ENCODE data around the gene PLAAT2. TPM values are rescaled to one million over a fixed set of nuclear protein-coding genes. Genes with fewer than 3 reads are reported as not detected.

The PLAAT2 gene
- total and polyA plus RNA-seq, 10 of the 15 experiments (the other 5 are each of a cell fraction or from before 2014, with no cell fraction given), result 4.6 to 25.9 (median 8.6) TPM

- FAIRE-seq (no peak), DNase-seq (ENCODE audit: low read depth, low spot score) (no peak), ATAC-seq (no peak)
- Histone ChIP-seq H3K36me3 (ENCODE audit: control insufficient read depth in 2 of 2, insufficient read depth in 2 of 2, low read length in 1 of 2) (no peaks in the 10 kb centered on the region; a peak in 1 of 4 replicates), H3K4me3 (no peak overlapping the region), H4K20me1 (ENCODE audit: control insufficient read depth, insufficient read depth) (no peaks in the 10 kb centered on the region), H3K9ac (ENCODE audit: control insufficient read depth, insufficient read depth, low read length) (no peak overlapping the region), H3K27me3 (replicated peaks in 1 of 2; ENCODE audit: control insufficient read depth in 2 of 2, insufficient read depth in 2 of 2, low read length in 1 of 2) (no peaks in the 10 kb centered on the region), H2AFZ (ENCODE audit: control insufficient read depth, low read depth, low read length) (no peak overlapping the region), H3K9me3 (replicated peaks; ENCODE audit: control insufficient read depth, insufficient read depth, low read length) (no peaks in the 10 kb centered on the region), H3K79me2 (ENCODE audit: control insufficient read depth, insufficient read depth, low read length) (no peaks in the 10 kb centered on the region), H3K4me1 (ENCODE audit: control insufficient read depth, insufficient read depth, low read length) (no peaks in the 10 kb centered on the region), H3K27ac (ENCODE audit: control insufficient read depth, insufficient read depth) (no peak overlapping the region), H3K4me2 (ENCODE audit: control insufficient read depth, insufficient read depth) (no peak overlapping the region)
- in situ Hi-C loops (cut with MboI), result no loop called here
- TF ChIP-seq NFYB (IDR thresholded peaks at IDR 0.05; ENCODE audit: insufficient read depth, low read depth, low read length) (no peak), EGR1 (IDR thresholded peaks at IDR 0.05; ENCODE audit: borderline replicate concordance in 1 of 2, low read depth in 2 of 2, low read length in 2 of 2) (no peak), JUND (IDR thresholded peaks at IDR 0.05; ENCODE audit: low read depth, low read length) (no peak), CHD1 (IDR thresholded peaks at IDR 0.05; ENCODE audit: low read depth, low read length) (no peak), SUPT20H (IDR thresholded peaks at IDR 0.05; ENCODE audit: borderline replicate concordance, control insufficient read depth, low read depth, low read length) (no peak), POLR2AphosphoS2 (IDR thresholded peaks at IDR 0.05; ENCODE audit: low read depth, low read length) (no peak), BMI1 (IDR thresholded peaks at IDR 0.05; ENCODE audit: borderline replicate concordance) (no peak), NFIC (IDR thresholded peaks at IDR 0.05; ENCODE audit: low read depth, low read length) (no peak), SP1 (IDR thresholded peaks at IDR 0.05; ENCODE audit: low read depth, low read length) (no peak), WRNIP1 (IDR thresholded peaks at IDR 0.05; ENCODE audit: borderline replicate concordance, low read depth, low read length) (no peak), YBX1 (IDR thresholded peaks at IDR 0.05) (no peak), ESRRA (IDR thresholded peaks at IDR 0.05; ENCODE audit: low read length) (no peak)
- TF ChIP-seq, protein P1, sequence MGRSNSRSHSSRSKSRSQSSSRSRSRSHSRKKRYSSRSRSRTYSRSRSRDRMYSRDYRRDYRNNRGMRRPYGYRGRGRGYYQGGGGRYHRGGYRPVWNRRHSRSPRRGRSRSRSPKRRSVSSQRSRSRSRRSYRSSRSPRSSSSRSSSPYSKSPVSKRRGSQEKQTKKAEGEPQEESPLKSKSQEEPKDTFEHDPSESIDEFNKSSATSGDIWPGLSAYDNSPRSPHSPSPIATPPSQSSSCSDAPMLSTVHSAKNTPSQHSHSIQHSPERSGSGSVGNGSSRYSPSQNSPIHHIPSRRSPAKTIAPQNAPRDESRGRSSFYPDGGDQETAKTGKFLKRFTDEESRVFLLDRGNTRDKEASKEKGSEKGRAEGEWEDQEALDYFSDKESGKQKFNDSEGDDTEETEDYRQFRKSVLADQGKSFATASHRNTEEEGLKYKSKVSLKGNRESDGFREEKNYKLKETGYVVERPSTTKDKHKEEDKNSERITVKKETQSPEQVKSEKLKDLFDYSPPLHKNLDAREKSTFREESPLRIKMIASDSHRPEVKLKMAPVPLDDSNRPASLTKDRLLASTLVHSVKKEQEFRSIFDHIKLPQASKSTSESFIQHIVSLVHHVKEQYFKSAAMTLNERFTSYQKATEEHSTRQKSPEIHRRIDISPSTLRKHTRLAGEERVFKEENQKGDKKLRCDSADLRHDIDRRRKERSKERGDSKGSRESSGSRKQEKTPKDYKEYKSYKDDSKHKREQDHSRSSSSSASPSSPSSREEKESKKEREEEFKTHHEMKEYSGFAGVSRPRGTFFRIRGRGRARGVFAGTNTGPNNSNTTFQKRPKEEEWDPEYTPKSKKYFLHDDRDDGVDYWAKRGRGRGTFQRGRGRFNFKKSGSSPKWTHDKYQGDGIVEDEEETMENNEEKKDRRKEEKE (IDR thresholded peaks at IDR 0.05), result no peak
- TF ChIP-seq, protein P2, sequence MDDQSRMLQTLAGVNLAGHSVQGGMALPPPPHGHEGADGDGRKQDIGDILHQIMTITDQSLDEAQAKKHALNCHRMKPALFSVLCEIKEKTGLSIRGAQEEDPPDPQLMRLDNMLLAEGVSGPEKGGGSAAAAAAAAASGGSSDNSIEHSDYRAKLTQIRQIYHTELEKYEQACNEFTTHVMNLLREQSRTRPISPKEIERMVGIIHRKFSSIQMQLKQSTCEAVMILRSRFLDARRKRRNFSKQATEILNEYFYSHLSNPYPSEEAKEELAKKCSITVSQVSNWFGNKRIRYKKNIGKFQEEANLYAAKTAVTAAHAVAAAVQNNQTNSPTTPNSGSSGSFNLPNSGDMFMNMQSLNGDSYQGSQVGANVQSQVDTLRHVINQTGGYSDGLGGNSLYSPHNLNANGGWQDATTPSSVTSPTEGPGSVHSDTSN (IDR thresholded peaks at IDR 0.05; ENCODE audit: insufficient replicate concordance, low read depth, low read length), result no peak
- TF ChIP-seq, protein P3, sequence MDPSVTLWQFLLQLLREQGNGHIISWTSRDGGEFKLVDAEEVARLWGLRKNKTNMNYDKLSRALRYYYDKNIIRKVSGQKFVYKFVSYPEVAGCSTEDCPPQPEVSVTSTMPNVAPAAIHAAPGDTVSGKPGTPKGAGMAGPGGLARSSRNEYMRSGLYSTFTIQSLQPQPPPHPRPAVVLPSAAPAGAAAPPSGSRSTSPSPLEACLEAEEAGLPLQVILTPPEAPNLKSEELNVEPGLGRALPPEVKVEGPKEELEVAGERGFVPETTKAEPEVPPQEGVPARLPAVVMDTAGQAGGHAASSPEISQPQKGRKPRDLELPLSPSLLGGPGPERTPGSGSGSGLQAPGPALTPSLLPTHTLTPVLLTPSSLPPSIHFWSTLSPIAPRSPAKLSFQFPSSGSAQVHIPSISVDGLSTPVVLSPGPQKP (IDR thresholded peaks at IDR 0.05; ENCODE audit: low read depth, low read length), result no peak
- intact Hi-C loops (cut with micrococcal nuclease; ENCODE audit: unreplicated experiment), result loop anchor here (5.0 kb wide), 1 partner anchor 147 kb away; no protein-coding TSS in a partner anchor
- 55% methylated on average over 18 of the region's 18 CpGs for WGBS (ENCODE audit: insufficient coverage, insufficient replicate concordance, low lambda C conversion rate, missing lambda C conversion rate)
- SMC1A ChIA-PET (ENCODE audit: uncharacterized antibody, unreplicated experiment), result interaction anchor here (0.7 to 1.2 kb wide), 2 partner anchors 54 to 111 kb away, joined by 3 to 4 read pairs; partner anchors contain the start of gene PLAAT4
- POLR2A ChIA-PET, result no interaction called here
- CTCF ChIA-PET, result no interaction called here
- RAD21 ChIA-PET (ENCODE audit: unreplicated experiment), result no interaction called here
- BruUV-seq (replicated peaks), result no TSS peak
Observed at GRCh38 chr11:63590024-63590788, 27.0 kb upstream of the PLAAT2 start.

Data from GM12878 (cell line).